Activated naive CD4-positive, alpha-beta T cell treated with Interleukin-2 at 50 U/mL for 16 hours (primary cell): ENCODE results near the gene TMEM144.

ENCODE experiments used
- DNase-seq: peaks from one replicate; pipeline ENCODE4 v3.0.0-alpha.2; 2020

Gene TMEM144

DNA sequence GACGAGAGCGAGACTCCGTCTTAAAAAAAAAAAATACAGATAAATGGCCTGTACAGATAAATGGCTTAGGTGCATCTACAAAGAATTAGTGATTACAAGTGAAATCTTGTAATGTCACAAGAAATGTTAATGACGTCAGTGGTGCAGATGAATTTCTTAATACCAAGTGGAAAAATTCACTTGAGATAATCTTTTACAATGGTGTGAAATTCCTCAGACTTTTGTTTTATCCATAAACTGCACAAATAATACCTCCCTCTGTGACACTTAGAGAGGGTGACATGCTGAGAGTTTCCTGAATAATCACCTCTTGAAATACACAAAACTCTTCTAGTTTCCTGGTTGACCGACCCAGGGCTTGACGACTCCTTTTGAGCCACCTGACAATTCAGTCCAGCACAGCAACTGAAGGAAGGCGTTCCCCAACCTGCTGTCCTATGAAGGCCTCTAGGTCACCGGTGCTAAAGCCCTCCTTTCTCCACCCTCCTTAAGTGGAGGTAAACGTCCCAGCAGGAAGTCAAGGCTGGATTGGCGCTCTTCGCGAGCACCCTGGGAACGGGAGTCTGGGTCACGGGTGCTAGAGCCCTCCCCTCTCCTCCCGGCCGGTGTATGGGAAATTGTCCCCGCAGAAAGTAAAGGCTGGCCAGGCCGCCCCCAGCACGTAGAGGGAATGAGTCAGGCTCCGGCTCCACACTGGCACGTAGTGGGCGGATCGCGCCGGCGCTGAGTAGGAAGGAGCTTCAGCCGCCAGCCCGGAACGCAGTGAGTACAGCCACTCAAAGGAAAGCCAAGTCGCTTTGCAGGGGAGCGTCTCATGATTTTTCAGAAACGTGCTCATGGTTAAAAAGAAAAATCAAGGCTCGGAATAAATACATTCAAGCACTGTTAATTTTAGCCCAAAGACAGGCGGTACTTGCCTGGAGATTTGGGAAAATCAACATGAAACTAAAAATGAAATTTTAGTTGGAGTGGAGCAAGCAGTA lies at the start of gene TMEM144:
Gene TMEM144, plus strand, starts transcription at position 662 of the 983 bp plus-strand sequence. CDS start 2,182 bp downstream, outside the sequence.
- peak; percentile 8 for DNase-seq

DNA sequence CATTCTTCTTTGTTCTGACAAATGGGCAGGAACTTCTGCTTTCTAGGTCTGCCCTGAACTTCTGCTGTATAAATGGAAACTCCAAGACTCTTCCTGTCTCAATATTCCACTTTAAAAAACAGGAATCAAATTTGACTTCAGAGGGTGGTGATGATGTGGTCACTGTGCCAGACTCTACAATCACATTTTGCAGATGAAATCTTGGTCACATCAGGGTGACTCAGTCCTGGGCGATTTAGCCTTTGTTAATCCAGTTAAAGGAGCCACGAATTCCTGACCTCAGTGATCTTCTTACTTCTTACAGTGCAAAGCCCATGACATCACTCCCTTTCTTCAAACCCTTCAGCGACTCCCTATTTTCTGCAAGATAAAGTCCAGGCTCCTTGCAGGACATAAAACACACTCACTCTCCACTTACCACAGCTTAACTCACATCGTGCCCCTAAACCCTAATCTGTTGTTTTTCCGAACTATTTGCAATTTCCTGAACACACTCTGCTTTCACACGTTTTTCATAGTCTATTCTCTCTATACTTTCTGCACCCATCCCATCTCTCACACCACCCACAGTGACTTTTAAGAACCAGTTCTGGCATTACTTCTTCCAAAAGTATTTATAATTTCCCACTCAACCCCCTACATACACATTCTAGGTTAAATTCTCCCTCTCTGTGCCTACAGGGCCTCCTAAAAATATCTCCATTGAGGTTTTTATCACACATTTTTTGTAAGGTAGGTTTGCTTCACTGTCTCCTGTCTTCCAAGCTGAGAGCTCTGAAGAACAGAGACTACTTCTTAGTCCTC lies 48.5 kb upstream of the TMEM144 start:
- DNase-seq = no peak

DNA sequence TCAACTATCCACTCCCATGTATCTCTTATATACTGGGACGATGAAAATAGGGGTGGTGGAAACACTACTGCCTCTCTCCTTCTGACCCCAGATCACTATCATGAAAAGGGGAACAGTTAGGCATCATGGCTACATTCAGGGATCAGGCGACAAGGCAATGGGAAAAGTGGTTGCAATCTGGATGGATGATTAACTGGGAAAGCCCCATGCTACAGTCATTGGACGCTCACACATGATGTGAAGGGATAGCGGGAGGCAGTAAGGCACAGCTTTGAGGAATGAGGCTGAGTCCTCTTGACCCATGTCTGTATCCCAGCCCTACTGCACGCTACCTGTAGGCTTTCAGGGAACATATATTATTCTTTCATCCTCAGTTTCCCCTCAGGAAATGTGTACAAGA lies 47.7 kb upstream of the TMEM144 start:
- no peak for DNase-seq

DNA sequence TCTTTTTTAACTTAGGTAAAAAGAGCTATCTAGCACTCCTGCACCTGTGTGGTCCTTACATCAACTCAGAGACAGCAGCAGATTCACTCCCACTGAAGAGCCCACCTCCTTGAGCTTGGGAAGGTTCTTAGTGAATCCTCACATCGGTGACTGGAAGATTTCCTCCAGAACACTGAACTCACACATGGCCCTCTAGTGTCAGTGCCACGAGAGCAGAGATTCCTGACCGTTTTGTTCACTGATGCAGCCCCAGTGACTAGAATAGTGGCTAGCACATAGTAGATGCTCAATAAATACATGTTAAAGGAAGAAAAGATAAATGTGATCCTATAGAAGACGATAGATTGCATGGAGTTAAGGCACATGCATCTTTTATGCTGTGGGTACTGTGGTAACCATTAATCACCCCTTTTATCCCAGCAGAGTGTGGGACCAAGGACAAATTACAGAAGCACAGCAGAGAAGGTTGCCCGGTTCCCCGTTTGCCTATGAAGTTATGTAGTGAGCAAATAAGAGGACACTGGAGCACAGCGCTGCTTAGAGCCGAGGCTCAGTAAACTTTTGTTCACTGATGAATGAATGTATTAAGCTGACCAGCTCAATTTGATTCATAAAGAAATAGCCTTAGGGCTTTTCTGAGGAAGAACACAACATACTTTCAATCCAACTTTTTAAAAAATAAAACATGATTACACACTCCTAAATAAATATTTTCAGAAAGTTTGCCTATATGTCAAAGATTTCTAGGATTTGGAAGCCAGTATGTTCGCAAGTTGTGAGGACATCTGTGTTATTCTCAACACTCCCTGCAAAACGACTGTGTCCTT lies 46.1 kb upstream of the TMEM144 start:
- DNase-seq = no peak

DNA sequence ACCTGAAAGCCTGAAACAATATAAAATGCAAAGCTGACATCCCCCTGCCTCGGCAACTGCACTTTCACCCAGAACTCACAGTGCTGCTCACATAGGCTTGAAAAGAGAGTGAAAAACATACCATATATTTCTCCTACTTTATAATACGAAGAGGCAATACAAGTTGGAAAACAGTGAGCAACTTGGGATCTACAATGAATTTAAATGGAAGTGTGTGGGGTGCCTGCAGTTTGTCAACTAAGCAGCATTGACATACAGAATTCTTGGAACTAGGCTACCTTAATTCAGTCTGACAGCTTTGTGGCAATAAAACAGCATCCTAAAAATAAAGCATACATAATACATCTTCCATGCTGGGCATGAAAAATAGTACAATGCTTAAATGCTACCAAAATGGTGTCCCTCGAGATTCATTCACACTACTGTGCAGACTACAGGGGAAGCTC lies 45.5 kb upstream of the TMEM144 start:
- no peak for DNase-seq

DNA sequence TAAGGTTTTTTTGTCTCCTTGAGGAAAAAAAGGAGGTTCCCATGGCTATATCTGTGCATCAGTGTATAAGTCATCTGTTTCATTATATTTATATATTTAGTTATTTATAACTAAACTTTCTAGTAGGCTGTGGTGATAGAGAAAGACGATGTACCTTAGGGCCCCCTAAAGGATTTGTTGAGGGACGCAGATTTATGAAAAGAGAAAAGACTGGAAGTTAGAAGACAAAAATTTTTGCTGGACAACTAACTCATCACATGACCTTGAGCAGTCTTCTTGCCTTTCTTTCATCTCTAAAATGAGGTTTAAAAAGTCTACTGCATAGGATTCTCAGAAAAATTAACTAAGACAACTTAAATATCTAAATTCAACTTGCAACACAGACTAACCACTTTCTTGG lies 43.6 kb upstream of the TMEM144 start:
- no peak for DNase-seq

DNA sequence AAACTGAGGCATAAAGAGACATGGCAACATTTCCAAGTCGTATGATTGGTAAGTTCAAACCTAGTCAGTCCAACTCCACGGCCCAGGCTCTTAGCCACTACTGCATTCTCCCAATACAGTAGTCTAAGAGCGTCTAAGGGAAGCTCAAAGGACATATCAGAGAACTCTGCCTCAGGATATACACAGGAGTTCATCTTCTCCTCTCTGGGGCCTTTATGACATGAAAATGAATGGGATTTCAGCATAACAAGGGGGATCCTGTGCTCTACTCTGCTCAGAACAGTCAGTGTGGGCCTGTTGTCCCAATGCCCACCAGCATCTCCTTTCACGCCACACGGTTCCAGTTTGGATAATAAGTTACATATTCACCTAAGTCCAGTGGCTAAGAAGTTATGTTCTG lies 41.7 kb upstream of the TMEM144 start:
- no peak for DNase-seq

DNA sequence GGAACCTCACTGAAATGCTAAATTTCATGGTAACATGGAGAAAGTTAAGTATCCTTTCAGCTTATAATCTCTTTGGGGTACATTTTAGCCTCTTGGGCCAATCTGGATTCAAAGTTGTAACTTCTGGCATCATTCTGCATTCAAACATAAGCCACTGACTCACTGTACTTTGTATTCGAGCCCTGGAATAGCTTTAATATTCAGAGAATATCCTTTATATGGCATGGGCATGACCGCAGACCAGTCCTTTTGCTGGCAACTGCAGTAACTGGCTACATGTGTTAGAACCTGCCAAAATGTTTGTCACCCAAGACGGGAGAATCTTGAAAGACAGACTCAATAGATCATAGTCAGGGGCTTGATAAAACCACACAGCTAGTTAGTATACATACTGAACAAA lies 40.8 kb upstream of the TMEM144 start:
- no peak for DNase-seq

DNA sequence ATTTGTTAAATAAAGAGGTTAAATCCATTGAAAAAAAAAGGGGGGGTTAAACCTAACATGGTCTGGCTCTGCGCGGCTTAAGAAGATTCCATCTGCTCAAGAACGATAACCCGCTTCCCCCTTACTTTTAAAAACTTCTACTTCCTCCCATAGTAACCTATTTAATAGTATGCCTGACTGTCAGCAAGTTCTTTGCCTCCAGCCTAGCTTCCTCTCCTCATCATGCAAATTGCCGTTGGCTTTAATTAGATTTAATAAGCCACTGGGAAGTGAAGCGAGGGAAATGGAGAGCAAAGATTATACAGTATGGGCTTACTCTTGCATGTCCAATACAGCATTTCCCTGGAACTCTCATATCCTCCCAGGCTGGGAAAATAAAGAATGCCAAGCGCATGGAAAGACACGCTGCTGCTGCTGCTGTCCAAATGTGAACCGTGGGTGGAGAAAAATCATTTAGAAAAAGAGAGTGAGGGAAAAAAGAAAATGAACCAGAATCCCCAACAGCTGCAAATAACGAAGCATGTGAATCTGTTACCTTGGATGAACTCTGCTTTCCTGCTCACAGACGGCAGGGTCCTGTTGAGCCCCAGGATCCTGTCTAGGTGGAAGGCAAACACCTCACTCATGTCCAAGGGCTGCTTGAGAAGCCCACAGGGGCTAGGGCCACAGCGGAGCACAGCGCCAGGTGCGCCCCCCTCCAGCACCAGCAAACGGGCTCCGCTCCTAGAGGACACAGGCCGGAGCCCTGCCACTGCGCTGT lies 40.2 kb upstream of the TMEM144 start:
- no peak for DNase-seq

DNA sequence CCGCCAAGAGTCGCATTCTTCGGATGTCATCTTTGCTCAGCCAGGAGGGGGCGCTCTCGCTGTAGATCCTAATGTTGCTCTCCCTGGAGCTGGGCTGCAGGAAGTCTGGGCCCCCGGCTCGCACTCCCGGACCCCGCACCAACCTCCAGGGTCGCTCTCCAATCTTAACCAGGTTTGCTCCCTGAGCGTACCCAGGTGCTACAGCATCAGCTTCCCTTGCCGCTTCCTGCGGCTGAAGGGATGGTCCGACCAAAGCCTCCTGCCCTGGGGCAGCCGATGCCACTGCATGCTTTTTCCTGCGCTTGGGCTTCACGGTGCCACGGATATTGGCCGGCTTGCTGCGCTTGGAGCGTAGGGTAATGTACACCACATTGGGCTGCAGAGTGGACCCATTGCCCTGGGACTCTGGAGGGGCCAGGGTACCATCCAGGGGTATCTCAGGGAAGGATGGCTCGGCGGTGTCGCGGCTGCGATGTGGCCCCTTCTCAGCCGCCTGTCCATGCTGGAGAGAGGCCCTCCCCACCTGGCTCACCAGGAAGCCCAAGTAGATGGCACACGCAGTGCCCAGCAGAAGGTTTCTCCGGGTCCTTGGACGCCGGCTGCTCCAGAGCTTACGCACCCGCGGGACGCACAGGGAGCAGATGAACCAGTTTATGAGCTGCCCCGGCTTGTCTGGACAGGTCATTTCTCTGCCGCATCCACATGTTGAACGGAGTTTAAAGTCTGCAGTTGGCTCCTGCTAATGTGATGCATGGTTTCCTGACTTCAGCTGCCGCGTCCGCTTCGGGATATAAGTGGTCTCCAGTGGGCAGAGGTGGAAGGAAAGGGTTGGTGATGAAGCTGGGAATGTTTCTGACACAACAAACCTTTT lies 39.4 kb upstream of the TMEM144 start:
- DNase-seq = no peak

DNA sequence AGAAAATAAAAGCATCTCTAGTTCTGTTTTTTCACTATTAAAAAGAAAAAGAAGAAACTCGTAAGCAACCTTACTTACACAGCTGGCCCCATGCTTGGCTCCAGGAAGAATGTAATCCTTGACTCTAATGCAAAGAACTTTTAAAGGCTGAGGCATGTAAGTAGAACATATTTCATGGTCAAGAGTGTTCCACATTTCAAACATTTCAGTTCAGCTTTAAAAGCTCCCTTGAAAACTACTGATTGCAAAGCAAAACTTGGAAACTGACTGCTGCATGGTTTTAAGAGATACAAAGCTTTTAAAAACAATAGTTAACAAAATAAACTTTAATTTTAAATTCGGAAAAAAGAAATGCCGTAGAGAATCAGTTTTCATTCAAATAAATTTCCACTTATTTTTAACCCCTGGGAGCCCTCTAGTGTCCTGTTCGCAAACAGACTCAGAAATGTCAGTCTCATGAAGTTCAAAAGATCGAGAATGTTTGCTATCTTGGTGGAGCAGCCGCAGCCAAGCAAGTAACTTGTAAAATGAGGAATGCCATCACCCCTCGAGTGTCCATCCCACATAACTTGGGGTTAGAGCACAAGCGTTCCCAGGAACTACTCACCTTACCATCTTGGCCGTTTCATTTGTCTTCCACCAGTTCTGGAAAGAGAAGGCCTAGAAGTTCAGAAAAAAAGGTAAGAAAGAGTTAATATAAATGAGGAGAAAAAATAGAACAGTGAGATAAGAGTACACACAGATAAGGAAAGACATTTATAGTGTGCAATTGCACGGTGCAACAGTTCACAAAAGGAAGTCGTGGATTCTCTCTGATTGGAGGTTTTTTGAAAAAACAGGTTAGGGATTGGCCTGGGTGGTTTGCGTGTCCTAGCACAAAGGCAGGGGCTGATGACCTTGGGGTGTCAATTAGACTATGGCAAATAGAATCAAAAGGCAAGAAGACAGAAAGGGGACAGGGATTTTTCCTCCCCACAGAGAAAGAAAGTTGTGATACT lies 37.7 kb upstream of the TMEM144 start, which contains the start of gene GASK1B:
Gene GASK1B, minus strand, starts transcription at position 765 of the 998 bp plus-strand sequence. CDS start 1,650 bp downstream, outside the sequence.
- no peak for DNase-seq

DNA sequence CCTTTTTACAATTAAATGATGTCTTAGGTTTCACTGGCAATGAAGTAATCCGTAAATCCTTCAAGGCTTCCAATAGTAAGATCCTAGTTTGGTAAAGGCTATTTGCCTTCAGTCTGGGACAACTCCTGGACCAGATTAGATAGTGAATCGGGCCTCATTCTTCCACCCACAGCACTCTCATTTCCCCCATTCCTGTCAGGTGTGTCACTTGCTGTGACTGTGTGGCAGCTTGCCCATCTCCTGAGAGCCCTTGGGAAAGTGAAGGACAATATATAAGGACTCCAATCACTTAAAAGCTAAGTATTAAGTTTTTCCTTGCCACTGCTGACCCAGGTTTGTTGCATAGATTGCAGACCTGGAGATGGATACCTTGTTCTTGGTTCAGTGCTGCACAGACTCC lies 34.2 kb upstream of the TMEM144 start:
- no peak for DNase-seq

DNA sequence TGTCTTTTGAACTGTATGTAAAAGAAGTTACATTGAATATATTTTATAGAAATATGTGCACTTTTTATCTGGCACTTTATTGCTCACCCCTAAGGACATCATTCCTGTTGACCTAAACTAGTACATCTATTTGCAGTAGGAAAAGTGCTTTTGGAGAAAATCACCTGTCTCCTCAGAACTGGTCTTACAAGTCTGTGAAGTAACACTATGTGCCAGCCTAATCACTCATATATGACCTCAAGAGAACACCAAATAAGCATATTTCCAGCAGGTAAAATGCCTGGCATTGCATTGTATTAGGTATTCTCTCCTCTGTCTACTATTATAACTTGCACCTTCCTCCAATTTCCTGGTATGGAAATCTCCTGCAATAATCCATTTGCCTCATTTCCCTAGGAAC lies 33.5 kb upstream of the TMEM144 start:
- no peak for DNase-seq

DNA sequence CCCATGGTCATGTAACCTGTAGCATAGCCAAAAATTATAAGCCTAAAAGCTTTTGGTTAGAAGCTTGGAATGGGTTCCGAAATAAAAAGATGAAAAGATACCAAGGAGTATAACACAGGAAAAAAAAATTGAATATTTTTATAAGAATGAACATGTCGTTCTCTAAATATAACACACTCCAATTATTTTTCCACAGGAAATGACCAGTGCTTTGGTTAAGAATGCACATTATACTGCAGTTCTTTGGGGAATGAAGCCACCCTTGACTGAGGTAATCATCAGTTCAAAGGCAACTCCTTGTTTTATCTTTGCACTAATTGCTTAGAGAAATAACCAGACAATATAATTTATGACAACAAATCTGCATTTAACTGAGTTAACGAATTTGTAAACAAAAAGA lies 30.8 kb upstream of the TMEM144 start:
- no peak for DNase-seq

DNA sequence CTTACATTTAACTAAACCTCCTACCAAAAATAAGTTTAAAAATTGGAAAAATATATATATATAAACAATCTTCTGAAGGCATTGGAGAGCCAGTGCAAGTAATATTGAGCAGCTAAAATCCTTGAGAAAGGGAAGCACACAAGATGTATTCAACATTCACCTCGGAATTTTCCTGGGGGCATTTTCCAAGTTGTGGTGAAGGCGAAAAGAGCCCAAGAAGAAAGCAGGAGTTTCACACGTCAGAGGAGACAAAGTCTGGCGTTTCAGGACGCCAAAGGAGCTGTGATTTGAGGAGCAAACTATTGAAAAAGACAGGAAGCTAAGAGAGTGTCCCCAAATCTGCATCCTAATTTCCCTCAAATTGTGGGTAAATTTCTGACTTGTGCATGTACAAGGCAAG lies 28.4 kb upstream of the TMEM144 start:
- no peak for DNase-seq

DNA sequence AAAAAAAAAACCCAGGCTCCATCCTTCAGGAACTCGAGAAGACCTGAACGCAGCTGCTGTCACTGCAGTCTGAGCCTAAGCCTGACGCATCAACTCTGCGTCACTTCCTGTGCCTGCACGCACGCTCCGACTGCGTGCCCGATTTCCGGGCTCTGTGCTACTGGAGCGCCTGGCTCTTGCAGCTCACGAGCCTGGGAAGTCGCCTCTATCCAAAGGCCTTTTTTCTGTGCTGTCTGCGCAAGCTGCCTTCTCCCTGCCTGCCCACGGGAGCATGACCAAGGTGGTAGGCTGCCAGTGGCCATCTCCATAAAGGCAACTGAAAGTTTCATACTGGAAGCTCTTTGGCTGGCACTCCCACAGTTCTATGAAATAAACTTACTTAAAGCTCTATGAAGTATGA lies 27.6 kb upstream of the TMEM144 start:
- no peak for DNase-seq

DNA sequence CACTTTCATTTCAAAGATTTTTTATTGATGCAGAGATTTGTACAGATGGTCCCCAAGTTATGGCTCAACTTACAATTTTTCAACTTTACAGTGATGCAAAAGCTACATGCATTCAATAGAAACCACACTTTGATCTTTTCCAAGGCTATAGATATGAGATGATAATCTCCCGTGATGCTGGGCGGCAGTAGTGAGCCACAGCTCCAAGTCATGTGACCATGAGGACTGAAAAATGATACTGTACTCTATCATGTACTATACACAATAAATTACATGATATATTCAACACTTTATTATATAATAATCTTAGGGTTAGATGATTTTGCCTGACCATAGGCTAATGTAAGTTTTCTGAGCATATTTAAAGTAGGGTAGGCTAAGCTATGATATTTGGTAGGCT lies 23.5 kb upstream of the TMEM144 start:
- no peak for DNase-seq

DNA sequence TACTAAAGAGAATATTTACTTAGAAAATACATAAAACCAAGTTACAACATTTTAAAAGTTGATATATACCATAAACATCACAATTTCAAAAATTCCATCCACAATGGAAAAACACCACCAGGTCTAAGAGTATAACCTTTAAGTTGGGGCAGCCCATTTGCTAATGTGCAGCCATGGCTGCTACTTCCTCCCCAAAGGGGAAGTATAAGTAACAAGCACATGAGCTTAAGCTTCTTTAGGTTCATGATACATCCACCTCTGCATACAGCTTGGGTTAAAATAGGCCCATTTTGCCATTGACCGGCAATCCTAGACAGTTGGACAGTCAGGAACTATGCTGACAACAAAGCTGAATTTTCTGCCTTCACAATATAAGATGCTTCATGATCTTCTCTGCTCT lies 20.9 kb upstream of the TMEM144 start:
- DNase-seq = no peak

DNA sequence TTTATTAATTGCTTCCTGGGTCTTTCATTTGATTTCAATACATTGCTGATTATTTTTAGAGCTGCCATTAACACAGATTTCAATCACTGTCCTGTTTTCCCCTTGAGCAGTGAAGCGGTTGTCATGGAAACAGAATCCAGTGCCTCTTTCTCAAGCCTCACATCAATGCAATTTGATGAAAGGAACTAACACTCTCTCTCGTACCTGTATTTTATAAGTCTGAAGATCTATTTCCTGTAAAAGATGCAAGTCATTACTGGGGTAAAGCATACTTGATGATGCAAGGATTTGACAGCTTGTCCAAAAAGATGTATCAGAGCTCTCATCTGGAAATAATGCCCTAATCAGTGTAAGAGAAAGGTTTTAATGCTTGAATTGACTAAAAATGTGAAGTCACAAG lies 19.6 kb upstream of the TMEM144 start:
- DNase-seq = no peak
